ENCODE data around the gene CDH4. TPM values are rescaled to one million over a fixed set of nuclear protein-coding genes. Genes with fewer than 3 reads are reported as not detected.
A peak's percentile ranks its signal among the peaks of the same experiment; 100 is the strongest.

The CDH4 gene
- total and polyA plus RNA-seq, 5 donors from 2014 or later: 0.07 to 0.69 (median 0.49) TPM; not detected in 1

- ATAC-seq (ENCODE audit: low read depth in 2 of 2) (no peak), DNase-seq (no peak)
- no peak overlapping the region for H3K27ac ChIP-seq (ENCODE audit: insufficient read depth, low read length, poor library complexity, severe bottlenecking)
- Mint-ChIP-seq H3K27me3 (no peaks in the 10 kb centered on the region), H3K9me3 (peaks cover 0 to 2% (median 0%) of the 10 kb centered on the region in 7 donors), H3K4me1 (no peaks in the 10 kb centered on the region), H3K27ac (no peak overlapping the region), H3K4me3 (no peak overlapping the region), H3K36me3 (no peaks in the 10 kb centered on the region)
- no peaks in the 10 kb centered on the region for H3K4me1 ChIP-seq (ENCODE audit: control insufficient read depth, insufficient read depth, low read length, poor library complexity, severe bottlenecking)
- H3K9me3 ChIP-seq (ENCODE audit: control insufficient read depth in 2 of 2, low read length in 2 of 2): no peaks in the 10 kb centered on the region
- H3K36me3 ChIP-seq (ENCODE audit: control insufficient read depth, insufficient read depth, low read length): no peaks in the 10 kb centered on the region
- H3K27me3 ChIP-seq (ENCODE audit: control insufficient read depth, insufficient read depth, low read length): no peaks in the 10 kb centered on the region
- H3K4me3 ChIP-seq (ENCODE audit: low read depth, low read length): no peak overlapping the region
Measured at GRCh38 chr20:61908057-61909026, 656.3 kb downstream of the CDH4 start.

- Mint-ChIP-seq H3K9me3 (peaks cover 0 to 2% (median 0%) of the 10 kb centered on the region in 7 donors), H3K27me3 (no peaks in the 10 kb centered on the region), H3K27ac (no peak overlapping the region), H3K4me1 (no peaks in the 10 kb centered on the region), H3K4me3 (no peak overlapping the region), H3K36me3 (no peaks in the 10 kb centered on the region)
- ATAC-seq (ENCODE audit: low read depth in 2 of 2) (no peak), DNase-seq (no peak)
- Histone ChIP-seq H3K27me3 (ENCODE audit: control insufficient read depth, insufficient read depth, low read length) (no peaks in the 10 kb centered on the region), H3K4me1 (ENCODE audit: control insufficient read depth, insufficient read depth, low read length, poor library complexity, severe bottlenecking) (no peaks in the 10 kb centered on the region), H3K9me3 (ENCODE audit: control insufficient read depth in 2 of 2, low read length in 2 of 2) (no peaks in the 10 kb centered on the region), H3K36me3 (ENCODE audit: control insufficient read depth, insufficient read depth, low read length) (no peaks in the 10 kb centered on the region), H3K27ac (ENCODE audit: insufficient read depth, low read length, poor library complexity, severe bottlenecking) (no peak overlapping the region), H3K4me3 (ENCODE audit: low read depth, low read length) (no peak overlapping the region)
Measured at GRCh38 chr20:61909028-61909427, 657.0 kb downstream of the CDH4 start.

GRCh38 chr20:61909821-61910220 lies 657.8 kb downstream of the CDH4 start:
- no peak overlapping the region for H3K4me3 Mint-ChIP-seq

GRCh38 chr20:61911824-61912223 lies 659.8 kb downstream of the CDH4 start:
- no peaks in the 10 kb centered on the region for H3K27me3 Mint-ChIP-seq
- DNase-seq (no peak), ATAC-seq (ENCODE audit: low read depth in 2 of 2) (no peak)
- Histone ChIP-seq H3K36me3 (ENCODE audit: control insufficient read depth, insufficient read depth, low read length) (no peaks in the 10 kb centered on the region), H3K4me3 (ENCODE audit: low read depth, low read length) (no peak overlapping the region), H3K27ac (ENCODE audit: insufficient read depth, low read length, poor library complexity, severe bottlenecking) (no peak overlapping the region), H3K27me3 (ENCODE audit: control insufficient read depth, insufficient read depth, low read length) (no peaks in the 10 kb centered on the region), H3K4me1 (ENCODE audit: control insufficient read depth, insufficient read depth, low read length, poor library complexity, severe bottlenecking) (no peaks in the 10 kb centered on the region), H3K9me3 (ENCODE audit: control insufficient read depth in 2 of 2, low read length in 2 of 2) (no peaks in the 10 kb centered on the region)
- peak overlapping the region in 1 of 4 donors; percentile 15 for H3K4me3 Mint-ChIP-seq
- H3K9me3 Mint-ChIP-seq: no peaks in the 10 kb centered on the region
- no peaks in the 10 kb centered on the region for H3K4me1 Mint-ChIP-seq
- H3K36me3 Mint-ChIP-seq: no peaks in the 10 kb centered on the region
- H3K27ac Mint-ChIP-seq: no peak overlapping the region

More at GRCh38 chr20:61909821-61910220, 657.8 kb downstream of the CDH4 start:
- H3K27ac ChIP-seq (ENCODE audit: insufficient read depth, low read length, poor library complexity, severe bottlenecking): no peak overlapping the region
- no peaks in the 10 kb centered on the region for H3K27me3 ChIP-seq (ENCODE audit: control insufficient read depth, insufficient read depth, low read length)
- ATAC-seq (ENCODE audit: low read depth in 2 of 2) (no peak), DNase-seq (no peak)
- H3K36me3 Mint-ChIP-seq: no peaks in the 10 kb centered on the region
- H3K36me3 ChIP-seq (ENCODE audit: control insufficient read depth, insufficient read depth, low read length): no peaks in the 10 kb centered on the region
- no peak overlapping the region for H3K27ac Mint-ChIP-seq
- no peaks in the 10 kb centered on the region for H3K4me1 Mint-ChIP-seq
- H3K27me3 Mint-ChIP-seq: no peaks in the 10 kb centered on the region
- no peaks in the 10 kb centered on the region for H3K4me1 ChIP-seq (ENCODE audit: control insufficient read depth, insufficient read depth, low read length, poor library complexity, severe bottlenecking)
- no peaks in the 10 kb centered on the region for H3K9me3 ChIP-seq (ENCODE audit: control insufficient read depth in 2 of 2, low read length in 2 of 2)
- H3K9me3 Mint-ChIP-seq: peaks cover 0 to 2% (median 0%) of the 10 kb centered on the region in 7 donors
- no peak overlapping the region for H3K4me3 ChIP-seq (ENCODE audit: low read depth, low read length)

- no peaks in the 10 kb centered on the region for H3K36me3 ChIP-seq (ENCODE audit: control insufficient read depth, insufficient read depth, low read length)
- Mint-ChIP-seq H3K36me3 (no peaks in the 10 kb centered on the region), H3K27me3 (no peaks in the 10 kb centered on the region), H3K4me3 (peak overlapping the region in 1 of 4 donors; percentile 16), H3K4me1 (no peaks in the 10 kb centered on the region), H3K9me3 (no peaks in the 10 kb centered on the region), H3K27ac (no peak overlapping the region)
- H3K4me3 ChIP-seq (ENCODE audit: low read depth, low read length): no peak overlapping the region
- DNase-seq (no peak), ATAC-seq (ENCODE audit: low read depth in 2 of 2) (no peak)
- no peaks in the 10 kb centered on the region for H3K9me3 ChIP-seq (ENCODE audit: control insufficient read depth in 2 of 2, low read length in 2 of 2)
- no peak overlapping the region for H3K27ac ChIP-seq (ENCODE audit: insufficient read depth, low read length, poor library complexity, severe bottlenecking)
- no peaks in the 10 kb centered on the region for H3K27me3 ChIP-seq (ENCODE audit: control insufficient read depth, insufficient read depth, low read length)
- no peaks in the 10 kb centered on the region for H3K4me1 ChIP-seq (ENCODE audit: control insufficient read depth, insufficient read depth, low read length, poor library complexity, severe bottlenecking)
Measured at GRCh38 chr20:61912665-61913422, 660.8 kb downstream of the CDH4 start.

- H3K27me3 ChIP-seq (ENCODE audit: control insufficient read depth, insufficient read depth, low read length): no peaks in the 10 kb centered on the region
- DNase-seq (no peak), ATAC-seq (ENCODE audit: low read depth in 2 of 2) (no peak)
- Mint-ChIP-seq H3K27me3 (no peaks in the 10 kb centered on the region), H3K4me3 (no peak overlapping the region), H3K36me3 (no peaks in the 10 kb centered on the region), H3K27ac (no peak overlapping the region), H3K9me3 (no peaks in the 10 kb centered on the region), H3K4me1 (no peaks in the 10 kb centered on the region)
- no peak overlapping the region for H3K27ac ChIP-seq (ENCODE audit: insufficient read depth, low read length, poor library complexity, severe bottlenecking)
- H3K36me3 ChIP-seq (ENCODE audit: control insufficient read depth, insufficient read depth, low read length): no peaks in the 10 kb centered on the region
- H3K4me3 ChIP-seq (ENCODE audit: low read depth, low read length): no peak overlapping the region
- no peaks in the 10 kb centered on the region for H3K4me1 ChIP-seq (ENCODE audit: control insufficient read depth, insufficient read depth, low read length, poor library complexity, severe bottlenecking)
- H3K9me3 ChIP-seq (ENCODE audit: control insufficient read depth in 2 of 2, low read length in 2 of 2): no peaks in the 10 kb centered on the region
Measured at GRCh38 chr20:61913423-61914225, 661.6 kb downstream of the CDH4 start.

- ATAC-seq (ENCODE audit: low read depth in 2 of 2): no peak
- H3K27ac Mint-ChIP-seq: no peak overlapping the region
- DNase-seq: no peak
- Histone ChIP-seq H3K9me3 (ENCODE audit: control insufficient read depth in 2 of 2, low read length in 2 of 2) (no peaks in the 10 kb centered on the region), H3K27me3 (ENCODE audit: control insufficient read depth, insufficient read depth, low read length) (no peaks in the 10 kb centered on the region), H3K4me3 (ENCODE audit: low read depth, low read length) (no peak overlapping the region), H3K27ac (ENCODE audit: insufficient read depth, low read length, poor library complexity, severe bottlenecking) (no peak overlapping the region), H3K36me3 (ENCODE audit: control insufficient read depth, insufficient read depth, low read length) (no peaks in the 10 kb centered on the region), H3K4me1 (ENCODE audit: control insufficient read depth, insufficient read depth, low read length, poor library complexity, severe bottlenecking) (no peaks in the 10 kb centered on the region)
- H3K9me3 Mint-ChIP-seq: peaks cover 0 to 2% (median 0%) of the 10 kb centered on the region in 7 donors
- H3K36me3 Mint-ChIP-seq: no peaks in the 10 kb centered on the region
- H3K4me3 Mint-ChIP-seq: no peak overlapping the region
- no peaks in the 10 kb centered on the region for H3K4me1 Mint-ChIP-seq
- no peaks in the 10 kb centered on the region for H3K27me3 Mint-ChIP-seq
Measured at GRCh38 chr20:61915101-61915500, 663.0 kb downstream of the CDH4 start.

Data from CD4-positive, CD25-positive, alpha-beta regulatory T cell (primary cell).